Pancreas (tissue), 10 donors: ENCODE results near the gene CWF19L2. TPM values are rescaled to one million over a fixed set of nuclear protein-coding genes. Genes with fewer than 3 reads are reported as not detected.

Experiments
- ATAC-seq, 4 donors: fragments of 200-7000 bp; cut with Tn5 transposase; one replicate each; pipeline versions ENCODE4 v1.8.0 to v1.9.1; 2020; ENCODE audit warnings: mild to moderate bottlenecking in 4 of 4, moderate library complexity in 4 of 4
- DNase-seq, 6 donors: peaks; one replicate each; pipeline ENCODE4 v3.0.0-alpha.2; 2020
- FAIRE-seq: peaks from 2 replicates; lab custom pipeline; 2012; peaks lifted over from hg19 to GRCh38; lab: Jason Lieb, UNC
- H3K27ac ChIP-seq, 4 donors: fragments of 200-600 bp; sonication (generic); 1 replicate in 3 of 4; 2 replicates in 1 of 4; pipeline versions ENCODE4 v1.5.0 to v1.8.0; 2020
- H3K27me3 ChIP-seq, 4 donors: fragments of 200-600 bp; one replicate each; pipeline ENCODE4 v1.8.0; 2021
- H3K36me3 ChIP-seq, 3 donors: fragments of 200-600 bp; sonication (generic) in 1 of 3; one replicate each; pipeline versions ENCODE4 v1.5.0 to v1.8.0; 2020 to 2021
- H3K4me1 ChIP-seq, 3 donors: fragments of 200-600 bp; one replicate each; pipeline ENCODE4 v1.8.0; 2021
- H3K4me3 ChIP-seq, 4 donors: fragments of 200-600 bp; sonication (generic) in 2 of 4; one replicate each; pipeline versions ENCODE4 v1.5.0 to v1.8.0; 2020 to 2021
- H3K9me3 ChIP-seq, 4 donors: fragments of 200-600 bp; one replicate each; pipeline ENCODE4 v1.8.0; 2021
- WGBS, 2 donors: extraction: QIAGEN DNeasy Blood & Tissue Kit; methylation state at CpG; one replicate each; pipeline ENCODE4 v1.1.7; 2013; 5-methylcytosine and 5-hydroxymethylcytosine counted together
- intact Hi-C, 3 donors: fragments of 100-400 bp; cut with DNase I; formaldehyde crosslinking; loops; one replicate each; pipeline versions ENCODE4 v1.11.1 to v1.14.2; 2022
- polyA plus RNA-seq, 2 donors: library from polyadenylated mRNA; stranded (reverse); fragments of 200-250 nt; gene quantifications; one replicate each; pipeline ENCODE4 v1.2.3, GENCODE V29; 2013
- total RNA-seq, 6 donors: library from RNA; stranded (reverse); fragmentation: NEBNext Ultra II Directional in 4 of 6; extraction: Animal tissue kit (Norgen Biotek cat#: 25700) in 4 of 6; gene quantifications; one replicate each; pipeline versions ENCODE4 v1.2.1 to v1.2.4, GENCODE V29; 2021 to 2023
- TF ChIP-seq, protein P1 (sequence below), 4 donors: fragments of 200-600 bp; sonication (generic) in 3 of 4; IDR thresholded peaks; one replicate each; pipeline versions ENCODE4 v1.5.0 to v1.8.0; 2021; ENCODE audit warnings: antibody characterized with exemption in 4 of 4
- donor health status: healthy with polysubstance abuse.
- donor health status: DM: no; HTN: no; CAD: no; lungs with moderate emphysema.
- donor health status: DM: no; HTN: no; CAD: no.
- donor health status: control.
- donor health status: control.
- donor health status: Bipolar disorder and iron deficiency.
- donor health status: DM: yes; HTN: yes; CAD: no.
- donor health status: DM: no; HTN: no; CAD: no.
- donor health status: DM: no; HTN: no; CAD: no.
- donor health status: DM: yes; HTN: yes; CAD: no.

CWF19L2 gene
- total and polyA plus RNA-seq, 8 donors: 3.2 to 14.0 (median 6.2) TPM

DNA sequence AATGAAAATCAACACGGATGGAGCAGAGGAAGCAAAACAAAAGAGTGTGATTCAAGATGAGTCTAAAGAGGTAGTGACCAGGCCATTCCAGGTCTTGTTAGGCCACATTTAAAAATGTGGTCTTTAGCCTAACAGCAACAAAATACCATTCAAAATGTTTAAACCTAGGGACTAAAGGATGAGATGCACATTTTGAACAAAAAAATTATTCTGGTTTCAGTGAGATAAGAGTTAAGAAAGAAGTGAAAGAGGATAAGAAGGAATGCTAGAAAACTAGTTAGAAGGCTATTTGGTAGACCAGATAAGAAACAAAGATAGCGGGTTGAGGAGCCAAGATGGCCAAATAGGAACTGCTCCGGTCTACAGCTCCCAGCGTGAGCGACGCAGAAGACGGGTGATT, 85.2 kb downstream of the CWF19L2 start:
- no peaks in the 10 kb centered on the region for H3K9me3 ChIP-seq

GRCh38 chr11:107370390-107370789, 87.2 kb downstream of the CWF19L2 start:
- Histone ChIP-seq H3K27me3 (no peaks in the 10 kb centered on the region), H3K9me3 (no peaks in the 10 kb centered on the region), H3K27ac (no peak overlapping the region), H3K4me3 (no peak overlapping the region), H3K36me3 (no peaks in the 10 kb centered on the region), H3K4me1 (peaks cover 0 to 3% (median 0%) of the 10 kb centered on the region in 3 donors)
- no peak for DNase-seq
- intact Hi-C loops: no loop called here
- FAIRE-seq: no peak
- WGBS, 2 donors: 83 to 87% methylated on average over 1 of the region's 1 CpG
- TF ChIP-seq, protein P1, sequence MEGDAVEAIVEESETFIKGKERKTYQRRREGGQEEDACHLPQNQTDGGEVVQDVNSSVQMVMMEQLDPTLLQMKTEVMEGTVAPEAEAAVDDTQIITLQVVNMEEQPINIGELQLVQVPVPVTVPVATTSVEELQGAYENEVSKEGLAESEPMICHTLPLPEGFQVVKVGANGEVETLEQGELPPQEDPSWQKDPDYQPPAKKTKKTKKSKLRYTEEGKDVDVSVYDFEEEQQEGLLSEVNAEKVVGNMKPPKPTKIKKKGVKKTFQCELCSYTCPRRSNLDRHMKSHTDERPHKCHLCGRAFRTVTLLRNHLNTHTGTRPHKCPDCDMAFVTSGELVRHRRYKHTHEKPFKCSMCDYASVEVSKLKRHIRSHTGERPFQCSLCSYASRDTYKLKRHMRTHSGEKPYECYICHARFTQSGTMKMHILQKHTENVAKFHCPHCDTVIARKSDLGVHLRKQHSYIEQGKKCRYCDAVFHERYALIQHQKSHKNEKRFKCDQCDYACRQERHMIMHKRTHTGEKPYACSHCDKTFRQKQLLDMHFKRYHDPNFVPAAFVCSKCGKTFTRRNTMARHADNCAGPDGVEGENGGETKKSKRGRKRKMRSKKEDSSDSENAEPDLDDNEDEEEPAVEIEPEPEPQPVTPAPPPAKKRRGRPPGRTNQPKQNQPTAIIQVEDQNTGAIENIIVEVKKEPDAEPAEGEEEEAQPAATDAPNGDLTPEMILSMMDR (IDR thresholded peaks at IDR 0.05): no peak
- no peak for ATAC-seq

More for the DNA sequence above, 85.2 kb downstream of the CWF19L2 start:
- H3K27me3 ChIP-seq: no peaks in the 10 kb centered on the region
- 92 to 98% methylated on average over 7 of the region's 7 CpGs for WGBS, 2 donors
- peaks cover 0 to 3% (median 0%) of the 10 kb centered on the region in 3 donors for H3K4me1 ChIP-seq
- FAIRE-seq: no peak
- intact Hi-C loops: no loop called here
- H3K36me3 ChIP-seq: no peaks in the 10 kb centered on the region
- DNase-seq: no peak
- ATAC-seq: no peak
- no peak overlapping the region for H3K27ac ChIP-seq
- H3K4me3 ChIP-seq: no peak overlapping the region
- TF ChIP-seq, protein P1 (IDR thresholded peaks at IDR 0.05): no peak

DNA sequence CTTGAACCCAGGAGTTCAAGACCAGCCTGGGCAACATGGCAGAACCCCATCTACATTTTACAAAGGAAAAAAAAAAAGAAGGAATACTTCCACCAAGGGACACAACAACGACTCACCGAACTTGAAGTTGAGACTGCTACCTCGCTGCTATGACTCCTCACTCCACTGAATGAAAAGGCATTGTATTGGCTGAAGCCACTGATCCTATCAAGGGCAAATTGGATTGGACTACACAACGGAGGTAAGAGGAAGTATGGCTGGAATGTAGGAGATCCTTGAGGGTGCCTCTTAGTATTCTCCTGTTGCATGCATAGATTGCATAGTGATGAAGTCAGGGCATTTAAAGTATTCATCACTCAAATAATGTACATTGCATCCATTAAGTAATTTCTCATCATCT, 97.9 kb downstream of the CWF19L2 start:
- FAIRE-seq: no peak
- WGBS, 2 donors: 95% methylated on average over 4 of the region's 4 CpGs
- no peak for DNase-seq

DNA sequence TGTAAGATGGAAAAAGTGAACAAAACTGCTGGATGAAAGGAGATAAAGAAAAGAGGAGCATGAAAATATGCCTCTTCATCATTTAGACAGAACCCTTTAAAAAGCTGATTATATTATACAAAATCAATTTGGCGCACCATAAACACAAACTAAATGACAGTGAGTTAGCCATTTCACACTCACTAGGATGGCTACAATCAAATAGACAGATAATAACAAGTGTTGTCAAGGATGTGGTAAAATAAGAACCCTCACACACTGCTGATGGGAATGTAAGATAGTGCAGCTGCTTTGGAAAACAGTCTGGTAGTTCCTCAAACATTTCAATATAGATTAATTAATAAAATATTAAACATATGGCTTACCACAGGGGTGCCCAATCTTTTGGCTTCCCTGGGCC, 99.7 kb downstream of the CWF19L2 start:
- Histone ChIP-seq H3K27ac (no peak overlapping the region), H3K9me3 (no peaks in the 10 kb centered on the region), H3K4me3 (no peak overlapping the region), H3K36me3 (no peaks in the 10 kb centered on the region), H3K27me3 (no peaks in the 10 kb centered on the region), H3K4me1 (no peaks in the 10 kb centered on the region)
- WGBS, 2 donors: 0 to 38% methylated on average over 1 of the region's 1 CpG
- intact Hi-C loops: no loop called here
- TF ChIP-seq, protein P1 (IDR thresholded peaks at IDR 0.05): no peak
- DNase-seq (no peak), FAIRE-seq (no peak), ATAC-seq (no peak)

More for the DNA sequence above, 97.9 kb downstream of the CWF19L2 start:
- Histone ChIP-seq H3K4me3 (no peak overlapping the region), H3K9me3 (no peaks in the 10 kb centered on the region), H3K4me1 (no peaks in the 10 kb centered on the region), H3K27ac (no peak overlapping the region), H3K36me3 (no peaks in the 10 kb centered on the region), H3K27me3 (no peaks in the 10 kb centered on the region)
- intact Hi-C loops: no loop called here
- ATAC-seq: no peak
- TF ChIP-seq, protein P1 (IDR thresholded peaks at IDR 0.05): no peak

DNA sequence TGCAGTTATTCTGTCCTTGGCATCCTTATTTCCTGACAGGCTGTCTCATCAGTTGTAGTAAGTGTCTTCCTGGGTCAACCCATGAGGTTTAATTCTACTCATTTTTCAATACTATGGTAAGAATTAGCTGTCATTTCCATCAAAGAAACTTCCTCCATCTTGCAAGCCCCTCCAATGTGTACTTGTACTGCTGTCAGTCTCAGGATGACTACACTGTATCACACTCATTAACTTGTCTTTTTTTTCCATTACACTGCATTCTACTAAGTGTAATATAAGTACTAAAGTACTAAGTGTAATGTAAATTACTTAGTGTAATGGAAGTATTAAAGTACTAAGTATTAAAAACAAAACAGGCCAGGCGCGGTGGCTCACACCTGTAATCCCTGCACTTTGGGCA, 102.8 kb downstream of the CWF19L2 start:
- WGBS, 2 donors: 63 to 71% methylated on average over 2 of the region's 2 CpGs
- Histone ChIP-seq H3K9me3 (no peaks in the 10 kb centered on the region), H3K36me3 (no peaks in the 10 kb centered on the region), H3K4me3 (no peak overlapping the region), H3K27me3 (no peaks in the 10 kb centered on the region), H3K4me1 (no peaks in the 10 kb centered on the region), H3K27ac (no peak overlapping the region)
- FAIRE-seq (no peak), ATAC-seq (no peak), DNase-seq (no peak)
- intact Hi-C loops: no loop called here
- TF ChIP-seq, protein P1 (IDR thresholded peaks at IDR 0.05): no peak
